ENCODE data around the gene TMBIM1.

Gene TMBIM1

GRCh38 chr2:218306184-218306920, 14.0 kb upstream of the TMBIM1 start:
- Histone ChIP-seq H3K27ac (replicated peaks) (no peak overlapping the region), H3K27me3 (ENCODE audit: insufficient read depth, poor library complexity, severe bottlenecking) (no peaks in the 10 kb centered on the region), H3K4me3 (replicated peaks; ENCODE audit: insufficient read depth, low read length) (no peak overlapping the region)
- DNase-seq (ENCODE audit: low read depth in 1 of 2, low spot score in 1 of 2), result no peak
- TF ChIP-seq CTCF (IDR thresholded peaks at IDR 0.05; ENCODE audit: insufficient read depth, low read length), result no peak
- no peak for TF ChIP-seq GABPA (IDR thresholded peaks at IDR 0.05; ENCODE audit: low read depth)
- TF ChIP-seq REST (IDR thresholded peaks at IDR 0.05; ENCODE audit: insufficient replicate concordance, low read depth), result no peak
- no peak for TF ChIP-seq SPI1 (IDR thresholded peaks at IDR 0.05; ENCODE audit: borderline replicate concordance, low read depth)
- TF ChIP-seq POLR2AphosphoS5 (IDR thresholded peaks at IDR 0.05; ENCODE audit: low read depth), result no peak

- Histone ChIP-seq H3K27ac (replicated peaks) (no peak overlapping the region), H3K4me3 (replicated peaks; ENCODE audit: insufficient read depth, low read length) (no peak overlapping the region), H3K27me3 (ENCODE audit: insufficient read depth, poor library complexity, severe bottlenecking) (no peaks in the 10 kb centered on the region)
- no peak for TF ChIP-seq CTCF (IDR thresholded peaks at IDR 0.05; ENCODE audit: insufficient read depth, low read length)
- TF ChIP-seq REST (IDR thresholded peaks at IDR 0.05; ENCODE audit: insufficient replicate concordance, low read depth), result no peak
- TF ChIP-seq SPI1 (IDR thresholded peaks at IDR 0.05; ENCODE audit: borderline replicate concordance, low read depth), result no peak
- TF ChIP-seq POLR2AphosphoS5 (IDR thresholded peaks at IDR 0.05; ENCODE audit: low read depth), result no peak
- no peak for TF ChIP-seq GABPA (IDR thresholded peaks at IDR 0.05; ENCODE audit: low read depth)
- DNase-seq (ENCODE audit: low read depth in 1 of 2, low spot score in 1 of 2), result no peak
Observed at GRCh38 chr2:218305383-218305782, 13.1 kb upstream of the TMBIM1 start.

GRCh38 chr2:218301176-218301819, 9.0 kb upstream of the TMBIM1 start:
- Histone ChIP-seq H3K27ac (replicated peaks) (no peak overlapping the region; the same call in 1 of the 2 replicates), H3K4me3 (replicated peaks; ENCODE audit: insufficient read depth, low read length) (no peak overlapping the region), H3K27me3 (ENCODE audit: insufficient read depth, poor library complexity, severe bottlenecking) (no peaks in the 10 kb centered on the region)
- TF ChIP-seq CTCF (IDR thresholded peaks at IDR 0.05; ENCODE audit: insufficient read depth, low read length) (peak; percentile 87), GABPA (IDR thresholded peaks at IDR 0.05; ENCODE audit: low read depth) (no peak)
- DNase-seq (ENCODE audit: low read depth in 1 of 2, low spot score in 1 of 2), result peak; percentile 78 to 93

Data from HL-60 (cell line).